Measurements from ENCODE around the gene UCK1.

Gene UCK1

GRCh38 chr9:131511880-131512279 is 19.2 kb downstream of the UCK1 start:
- no peak for DNase-seq (ENCODE audit: low spot score)
- Histone ChIP-seq H3K4me1 (ENCODE audit: control insufficient read depth in 2 of 2, insufficient read depth in 1 of 2, low read depth in 1 of 2, low read length in 2 of 2) (no peaks in the 10 kb centered on the region), H3K23ac (ENCODE audit: low read depth, low read length, poor library complexity) (no peak overlapping the region), H2AFZ (ENCODE audit: low read length) (no peak overlapping the region), H3K27ac (replicated peaks; ENCODE audit: low read length) (no peak overlapping the region), H3K4ac (ENCODE audit: low read length) (no peak overlapping the region), H3K4me3 (ENCODE audit: low read length in 2 of 2) (no peak overlapping the region), H2BK15ac (ENCODE audit: low read length) (no peak overlapping the region), H3K18ac (ENCODE audit: low read length) (no peak overlapping the region), H3K14ac (ENCODE audit: low read length) (no peak overlapping the region), H3K36me3 (replicated peaks in 1 of 2; ENCODE audit: control insufficient read depth in 2 of 2, insufficient read depth in 2 of 2, low read length in 2 of 2) (peaks cover 56 to 89% of the 10 kb centered on the region in 2 donors), H3K79me1 (ENCODE audit: low read depth, low read length) (no peaks in the 10 kb centered on the region), H3K27me3 (ENCODE audit: control insufficient read depth in 3 of 3, insufficient read depth in 3 of 3, low read depth in 1 of 3, low read length in 3 of 3) (no peaks in the 10 kb centered on the region), H2BK12ac (ENCODE audit: low read length) (no peak overlapping the region), H3K9me3 (replicated peaks in 1 of 2; ENCODE audit: control insufficient read depth in 2 of 2, insufficient read depth in 1 of 2, low read depth in 1 of 2, low read length in 2 of 2) (peaks cover 3% of the 10 kb centered on the region in 2 donors), H4K91ac (ENCODE audit: low read depth, low read length, poor library complexity) (no peak overlapping the region), H2AK5ac (ENCODE audit: low read depth, low read length) (no peak overlapping the region), H2BK5ac (ENCODE audit: low read length) (no peak overlapping the region), H2BK120ac (ENCODE audit: low read depth, low read length) (no peak overlapping the region), H3K4me2 (ENCODE audit: insufficient read depth, low read length, poor library complexity, severe bottlenecking) (no peak overlapping the region), H4K8ac (ENCODE audit: low read depth, low read length) (no peak overlapping the region), H3K9ac (ENCODE audit: low read depth, low read length, poor library complexity) (no peak overlapping the region)
- no CpG with 5 or more reads among the region's 6 CpGs for WGBS, 2 donors (ENCODE audit: extremely low coverage in 2 of 2, insufficient read length in 2 of 2, insufficient replicate concordance in 1 of 2)

GRCh38 chr9:131511416-131511815 is 19.6 kb downstream of the UCK1 start:
- Histone ChIP-seq H2BK5ac (ENCODE audit: low read length) (no peak overlapping the region), H3K4me2 (ENCODE audit: insufficient read depth, low read length, poor library complexity, severe bottlenecking) (no peak overlapping the region), H2BK120ac (ENCODE audit: low read depth, low read length) (no peak overlapping the region), H3K4ac (ENCODE audit: low read length) (no peak overlapping the region), H3K18ac (ENCODE audit: low read length) (no peak overlapping the region), H3K4me3 (ENCODE audit: low read length in 2 of 2) (no peak overlapping the region), H3K27ac (replicated peaks; ENCODE audit: low read length) (no peak overlapping the region), H2BK12ac (ENCODE audit: low read length) (no peak overlapping the region), H2BK15ac (ENCODE audit: low read length) (no peak overlapping the region), H3K4me1 (ENCODE audit: control insufficient read depth in 2 of 2, insufficient read depth in 1 of 2, low read depth in 1 of 2, low read length in 2 of 2) (no peaks in the 10 kb centered on the region), H2AK5ac (ENCODE audit: low read depth, low read length) (no peak overlapping the region), H4K91ac (ENCODE audit: low read depth, low read length, poor library complexity) (no peak overlapping the region), H4K8ac (ENCODE audit: low read depth, low read length) (no peak overlapping the region), H3K14ac (ENCODE audit: low read length) (no peak overlapping the region), H3K9ac (ENCODE audit: low read depth, low read length, poor library complexity) (no peak overlapping the region), H3K27me3 (ENCODE audit: control insufficient read depth in 3 of 3, insufficient read depth in 3 of 3, low read depth in 1 of 3, low read length in 3 of 3) (no peaks in the 10 kb centered on the region), H3K79me1 (ENCODE audit: low read depth, low read length) (no peaks in the 10 kb centered on the region), H3K36me3 (replicated peaks in 1 of 2; ENCODE audit: control insufficient read depth in 2 of 2, insufficient read depth in 2 of 2, low read length in 2 of 2) (peaks cover 52 to 88% of the 10 kb centered on the region in 2 donors), H3K23ac (ENCODE audit: low read depth, low read length, poor library complexity) (no peak overlapping the region), H2AFZ (ENCODE audit: low read length) (no peak overlapping the region), H3K9me3 (replicated peaks in 1 of 2; ENCODE audit: control insufficient read depth in 2 of 2, insufficient read depth in 1 of 2, low read depth in 1 of 2, low read length in 2 of 2) (peaks cover 3% of the 10 kb centered on the region in 2 donors)
- WGBS, 2 donors (ENCODE audit: extremely low coverage in 2 of 2, insufficient read length in 2 of 2, insufficient replicate concordance in 1 of 2): no CpG with 5 or more reads among the region's 7 CpGs
- DNase-seq (ENCODE audit: low spot score): no peak

DNA sequence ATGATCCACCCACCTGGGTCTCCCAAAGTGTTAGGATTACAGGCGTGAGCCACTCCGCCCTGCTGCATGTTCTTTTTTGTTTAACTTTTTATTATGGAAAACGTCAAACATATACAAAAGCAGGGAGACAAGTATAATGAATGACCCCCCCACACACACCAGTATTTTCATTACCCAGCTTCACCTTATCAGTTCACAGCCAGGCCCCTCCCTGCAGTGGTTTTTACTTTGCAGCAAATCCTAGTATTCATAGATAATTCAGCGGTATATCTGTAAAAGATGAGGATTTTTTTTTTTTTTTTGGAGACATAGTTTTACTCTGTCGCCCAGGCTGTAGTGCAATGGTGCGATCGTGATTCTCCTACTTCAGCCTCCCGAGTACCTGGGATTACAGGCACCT is 26.1 kb downstream of the UCK1 start:
- Histone ChIP-seq H3K36me3 (replicated peaks in 1 of 2; ENCODE audit: control insufficient read depth in 2 of 2, insufficient read depth in 2 of 2, low read length in 2 of 2) (peaks cover 10 to 48% of the 10 kb centered on the region in 2 donors), H4K8ac (ENCODE audit: low read depth, low read length) (no peak overlapping the region), H3K4me1 (ENCODE audit: control insufficient read depth in 2 of 2, insufficient read depth in 1 of 2, low read depth in 1 of 2, low read length in 2 of 2) (peaks cover 0 to 10% of the 10 kb centered on the region in 2 donors), H4K91ac (ENCODE audit: low read depth, low read length, poor library complexity) (no peak overlapping the region), H3K79me1 (ENCODE audit: low read depth, low read length) (no peaks in the 10 kb centered on the region), H3K9me3 (replicated peaks in 1 of 2; ENCODE audit: control insufficient read depth in 2 of 2, insufficient read depth in 1 of 2, low read depth in 1 of 2, low read length in 2 of 2) (no peaks in the 10 kb centered on the region), H2AFZ (ENCODE audit: low read length) (no peak overlapping the region), H3K9ac (ENCODE audit: low read depth, low read length, poor library complexity) (no peak overlapping the region), H3K27me3 (ENCODE audit: control insufficient read depth in 3 of 3, insufficient read depth in 3 of 3, low read depth in 1 of 3, low read length in 3 of 3) (peaks cover 0 to 3% (median 0%) of the 10 kb centered on the region in 3 experiments), H2BK15ac (ENCODE audit: low read length) (no peak overlapping the region), H3K4ac (ENCODE audit: low read length) (no peak overlapping the region), H3K4me2 (ENCODE audit: insufficient read depth, low read length, poor library complexity, severe bottlenecking) (no peak overlapping the region), H3K23ac (ENCODE audit: low read depth, low read length, poor library complexity) (no peak overlapping the region), H3K27ac (replicated peaks; ENCODE audit: low read length) (no peak overlapping the region), H2AK5ac (ENCODE audit: low read depth, low read length) (no peak overlapping the region), H3K18ac (ENCODE audit: low read length) (no peak overlapping the region), H2BK5ac (ENCODE audit: low read length) (no peak overlapping the region), H3K4me3 (ENCODE audit: low read length in 2 of 2) (no peak overlapping the region), H3K14ac (ENCODE audit: low read length) (no peak overlapping the region), H2BK12ac (ENCODE audit: low read length) (no peak overlapping the region), H2BK120ac (ENCODE audit: low read depth, low read length) (no peak overlapping the region)
- no CpG with 5 or more reads among the region's 8 CpGs for WGBS, 2 donors (ENCODE audit: extremely low coverage in 2 of 2, insufficient read length in 2 of 2, insufficient replicate concordance in 1 of 2)
- no peak for DNase-seq (ENCODE audit: low spot score)

GRCh38 chr9:131503626-131504465 is 27.2 kb downstream of the UCK1 start:
- no CpG with 5 or more reads among the region's 32 CpGs for WGBS, 2 donors (ENCODE audit: extremely low coverage in 2 of 2, insufficient read length in 2 of 2, insufficient replicate concordance in 1 of 2)
- Histone ChIP-seq H2AK5ac (ENCODE audit: low read depth, low read length) (peak overlapping the region; percentile 34), H2AFZ (ENCODE audit: low read length) (peak overlapping the region; percentile 95), H3K27ac (replicated peaks; ENCODE audit: low read length) (no peak overlapping the region), H4K91ac (ENCODE audit: low read depth, low read length, poor library complexity) (no peak overlapping the region), H2BK120ac (ENCODE audit: low read depth, low read length) (peak overlapping the region; percentile 33), H3K4ac (ENCODE audit: low read length) (no peak overlapping the region), H3K4me2 (ENCODE audit: insufficient read depth, low read length, poor library complexity, severe bottlenecking) (peak overlapping the region; percentile 84), H3K4me3 (ENCODE audit: low read length in 2 of 2) (peak overlapping the region; percentile 57 to 86), H2BK5ac (ENCODE audit: low read length) (no peak overlapping the region), H3K18ac (ENCODE audit: low read length) (peak overlapping the region; percentile 91), H2BK12ac (ENCODE audit: low read length) (no peak overlapping the region), H3K23ac (ENCODE audit: low read depth, low read length, poor library complexity) (peak overlapping the region; percentile 90), H3K9ac (ENCODE audit: low read depth, low read length, poor library complexity) (peak overlapping the region; percentile 96), H3K27me3 (ENCODE audit: control insufficient read depth in 3 of 3, insufficient read depth in 3 of 3, low read depth in 1 of 3, low read length in 3 of 3) (peaks cover 0 to 3% (median 0%) of the 10 kb centered on the region in 3 experiments), H3K79me1 (ENCODE audit: low read depth, low read length) (no peaks in the 10 kb centered on the region), H4K8ac (ENCODE audit: low read depth, low read length) (no peak overlapping the region), H3K36me3 (replicated peaks in 1 of 2; ENCODE audit: control insufficient read depth in 2 of 2, insufficient read depth in 2 of 2, low read length in 2 of 2) (peaks cover 15 to 50% of the 10 kb centered on the region in 2 donors), H3K14ac (ENCODE audit: low read length) (peak overlapping the region; percentile 1), H3K4me1 (ENCODE audit: control insufficient read depth in 2 of 2, insufficient read depth in 1 of 2, low read depth in 1 of 2, low read length in 2 of 2) (peaks cover 0 to 10% of the 10 kb centered on the region in 2 donors), H2BK15ac (ENCODE audit: low read length) (no peak overlapping the region), H3K9me3 (replicated peaks in 1 of 2; ENCODE audit: control insufficient read depth in 2 of 2, insufficient read depth in 1 of 2, low read depth in 1 of 2, low read length in 2 of 2) (no peaks in the 10 kb centered on the region)
- DNase-seq (ENCODE audit: low spot score): no peak
